Right cardiac atrium (tissue), 5 donors: ENCODE data around the gene FBXW4. TPM values are rescaled to one million over a fixed set of nuclear protein-coding genes. Genes with fewer than 3 reads are reported as not detected.

Experiments
- ATAC-seq, 2 donors: fragments of 200-7000 bp; cut with Tn5 transposase; one replicate each; pipeline versions ENCODE4 v1.8.0 to v1.9.1; 2020; ENCODE audit warnings: moderate library complexity in 2 of 2, mild to moderate bottlenecking in 1 of 2
- DNase-seq, 3 donors: peaks; one replicate each; pipeline ENCODE4 v3.0.0-alpha.2; 2020
- H3K27ac ChIP-seq: one replicate; pipeline ENCODE4 v1.5.1; 2013; ENCODE audit warnings: mild to moderate bottlenecking, low read length, control low read depth, moderate library complexity
- H3K27me3 ChIP-seq: one replicate; pipeline ENCODE4 v1.6.1; 2013; ENCODE audit not compliant: control insufficient read depth, insufficient read depth
- H3K4me1 ChIP-seq: one replicate; pipeline ENCODE4 v1.6.1; 2013; ENCODE audit warnings: low read length; ENCODE audit not compliant: control insufficient read depth, insufficient read depth
- H3K4me3 ChIP-seq: one replicate; pipeline ENCODE4 v1.5.1; 2013; ENCODE audit warnings: low read length, control low read depth
- H3K9me3 ChIP-seq: one replicate; pipeline ENCODE4 v1.6.1; 2013; ENCODE audit warnings: low read length; ENCODE audit not compliant: control insufficient read depth
- whole genome bisulfite sequencing: extraction: QIAGEN DNeasy Blood & Tissue Kit; methylation state at CpG from one replicate; pipeline ENCODE4 v1.1.7; 2013; 5-methylcytosine and 5-hydroxymethylcytosine counted together
- intact Hi-C, 4 donors: fragments of 100-400 bp; cut with DNase I; formaldehyde crosslinking; loops; one replicate each; pipeline versions ENCODE4 v1.11.0 to v1.14.0; 2022 to 2023
- polyA plus RNA-seq: library from polyadenylated mRNA; stranded (reverse); fragments of 200-250 nt; gene quantifications from one replicate; pipeline ENCODE4 v1.2.3, GENCODE V29; 2013
- total RNA-seq, 4 donors: library from RNA; stranded (reverse); fragmentation: NEBNext Ultra II Directional; extraction: Animal tissue kit (Norgen Biotek cat#: 25700); gene quantifications; one replicate each; pipeline ENCODE4 v1.2.1, GENCODE V29; 2021
- donor health status: healthy with polysubstance abuse.
- donor health status: DM: no; HTN: yes; CAD: no.
- donor health status: DM: no; HTN: no; CAD: no.
- donor health status: DM: no; HTN: yes; CAD: no; lungs with severe emphysema.
- donor health status: DM: yes; HTN: yes; CAD: no.

FBXW4 gene
- total and polyA plus RNA-seq, 5 donors = 81.8 to 144 (median 121) TPM

GRCh38 chr10:101572785-101573184 lies 122.2 kb downstream of the FBXW4 start:
- no peak for ATAC-seq
- Histone ChIP-seq H3K4me3 (no peak overlapping the region), H3K27me3 (no peaks in the 10 kb centered on the region), H3K9me3 (no peaks in the 10 kb centered on the region), H3K27ac (no peak overlapping the region), H3K4me1 (no peaks in the 10 kb centered on the region)
- no peak for DNase-seq
- WGBS = 79% methylated on average over 2 of the region's 2 CpGs
- intact Hi-C loops = loop anchor here in 3 of 4 donors (5.0 to 10.0 kb wide), 4 partner anchors 268 to 410 kb away; no protein-coding TSS in a partner anchor

GRCh38 chr10:101572126-101572525 lies 122.8 kb downstream of the FBXW4 start:
- Histone ChIP-seq H3K27ac (no peak overlapping the region), H3K4me3 (no peak overlapping the region), H3K4me1 (no peaks in the 10 kb centered on the region), H3K27me3 (no peaks in the 10 kb centered on the region), H3K9me3 (no peaks in the 10 kb centered on the region)
- ATAC-seq (no peak), DNase-seq (no peak)
- WGBS = 94% methylated on average over 7 of the region's 7 CpGs
- intact Hi-C loops = loop anchor here in 3 of 4 donors (5.0 to 10.0 kb wide), 4 partner anchors 267 to 410 kb away; no protein-coding TSS in a partner anchor

GRCh38 chr10:101571271-101571925 lies 123.6 kb downstream of the FBXW4 start:
- Histone ChIP-seq H3K27me3 (no peaks in the 10 kb centered on the region), H3K27ac (no peak overlapping the region), H3K4me3 (no peak overlapping the region), H3K9me3 (no peaks in the 10 kb centered on the region), H3K4me1 (no peaks in the 10 kb centered on the region)
- intact Hi-C loops = loop anchor here (2.0 to 10.0 kb wide), 6 partner anchors 267 to 409 kb away; no protein-coding TSS in a partner anchor
- DNase-seq (peak in 1 of 3 donors; percentile 43), ATAC-seq (no peak)
- WGBS = 66% methylated on average over 8 of the region's 8 CpGs

GRCh38 chr10:101570428-101571270 lies 124.3 kb downstream of the FBXW4 start:
- Histone ChIP-seq H3K4me1 (no peaks in the 10 kb centered on the region), H3K27me3 (no peaks in the 10 kb centered on the region), H3K27ac (no peak overlapping the region), H3K9me3 (no peaks in the 10 kb centered on the region), H3K4me3 (peak overlapping the region; percentile 72)
- intact Hi-C loops = loop anchor here (2.0 to 10.0 kb wide), 6 partner anchors 266 to 408 kb away; no protein-coding TSS in a partner anchor
- peak; percentile 39 to 72 (median 70) for DNase-seq
- WGBS = 7% methylated on average over 37 of the region's 37 CpGs
- peak; percentile 14 to 23 for ATAC-seq

GRCh38 chr10:101569622-101570427 lies 125.1 kb downstream of the FBXW4 start:
- DNase-seq (peak; percentile 81 to 94 (median 92)), ATAC-seq (peak; percentile 89 to 91)
- WGBS = 1% methylated on average over 56 of the region's 56 CpGs
- Histone ChIP-seq H3K27me3 (no peaks in the 10 kb centered on the region), H3K4me1 (no peaks in the 10 kb centered on the region), H3K9me3 (no peaks in the 10 kb centered on the region), H3K27ac (no peak overlapping the region), H3K4me3 (peak overlapping the region; percentile 72)
- intact Hi-C loops = loop anchor here (2.0 to 10.0 kb wide), 6 partner anchors 265 to 408 kb away; no protein-coding TSS in a partner anchor

- Histone ChIP-seq H3K27me3 (no peaks in the 10 kb centered on the region), H3K27ac (no peak overlapping the region), H3K4me3 (no peak overlapping the region), H3K4me1 (no peaks in the 10 kb centered on the region), H3K9me3 (no peaks in the 10 kb centered on the region)
- peak in 1 of 3 donors; percentile 46 for DNase-seq
- WGBS = 10% methylated on average over 11 of the region's 11 CpGs
- intact Hi-C loops = loop anchor here in 2 of 4 donors (5.0 to 10.0 kb wide), 2 partner anchors 294 to 352 kb away; no protein-coding TSS in a partner anchor
- ATAC-seq = no peak
Measured at GRCh38 chr10:101569323-101569621, 125.7 kb downstream of the FBXW4 start.

GRCh38 chr10:101568054-101568745 lies 126.8 kb downstream of the FBXW4 start:
- no peaks in the 10 kb centered on the region for H3K4me1 ChIP-seq
- ATAC-seq (no peak), DNase-seq (peak in 1 of 3 donors; percentile 31)
- no peak overlapping the region for H3K27ac ChIP-seq
- 84% methylated on average over 17 of the region's 17 CpGs for WGBS
- H3K27me3 ChIP-seq = no peaks in the 10 kb centered on the region
- H3K9me3 ChIP-seq = no peaks in the 10 kb centered on the region
- intact Hi-C loops = loop anchor here in 2 of 4 donors (5.0 to 10.0 kb wide), 2 partner anchors 293 to 351 kb away; no protein-coding TSS in a partner anchor
- H3K4me3 ChIP-seq = no peak overlapping the region

GRCh38 chr10:101567165-101568006 lies 127.6 kb downstream of the FBXW4 start:
- intact Hi-C loops = loop anchor here in 2 of 4 donors (5.0 to 10.0 kb wide), 2 partner anchors 293 to 350 kb away; no protein-coding TSS in a partner anchor
- Histone ChIP-seq H3K9me3 (no peaks in the 10 kb centered on the region), H3K27ac (no peak overlapping the region), H3K4me3 (no peak overlapping the region), H3K27me3 (no peaks in the 10 kb centered on the region), H3K4me1 (no peaks in the 10 kb centered on the region)
- peak in 1 of 3 donors; percentile 24 for DNase-seq
- no peak for ATAC-seq
- WGBS = 65% methylated on average over 7 of the region's 7 CpGs

GRCh38 chr10:101566333-101567164 lies 128.4 kb downstream of the FBXW4 start:
- no peak for ATAC-seq
- no peaks in the 10 kb centered on the region for H3K9me3 ChIP-seq
- WGBS = 10% methylated on average over 59 of the region's 59 CpGs
- intact Hi-C loops = loop anchor here in 2 of 4 donors (5.0 to 10.0 kb wide), 2 partner anchors 292 to 349 kb away; no protein-coding TSS in a partner anchor
- no peaks in the 10 kb centered on the region for H3K27me3 ChIP-seq
- no peaks in the 10 kb centered on the region for H3K4me1 ChIP-seq
- DNase-seq = peak in 1 of 3 donors; percentile 67
- H3K4me3 ChIP-seq = peak overlapping the region; percentile 8
- H3K27ac ChIP-seq = no peak overlapping the region
